PFSK-1 (cell line): ENCODE measurements around the gene CRB1.

Source experiments
- POLR2AphosphoS5 ChIP-seq: IDR thresholded peaks from 2 replicates; pipeline ENCODE4 v1.6.1; 2012; ENCODE audit warnings: low read depth, mild to moderate bottlenecking, control low read depth, low read length, moderate library complexity
- SIN3A ChIP-seq: IDR thresholded peaks from 2 replicates; pipeline ENCODE4 v1.6.1; 2012; ENCODE audit warnings: mild to moderate bottlenecking, low read length, moderate library complexity, borderline replicate concordance; ENCODE audit not compliant: insufficient read depth
- TAF1 ChIP-seq: IDR thresholded peaks from 2 replicates; pipeline ENCODE4 v1.6.1; 2012; ENCODE audit warnings: low read length, control low read depth, borderline replicate concordance; ENCODE audit not compliant: insufficient read depth

DNA sequence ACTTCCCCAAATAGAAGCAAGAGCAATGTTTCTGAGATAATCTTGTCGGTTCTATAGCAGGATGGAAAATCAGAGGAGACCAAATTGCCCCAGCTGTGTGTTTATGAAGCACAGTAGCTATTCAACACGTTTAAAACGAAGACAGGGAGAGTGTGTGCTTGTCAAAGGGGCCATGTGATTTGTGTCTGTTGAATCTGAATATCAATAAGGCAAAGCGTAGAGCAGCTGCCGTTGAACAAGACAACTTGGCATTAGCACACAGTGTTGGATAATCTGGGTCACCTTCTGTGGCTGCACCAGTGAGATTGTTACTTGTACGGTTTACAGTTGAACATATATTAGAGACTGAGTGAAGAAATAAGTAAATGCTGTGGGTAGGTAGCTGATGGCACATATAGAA is 1.0 kb downstream of the CRB1 start:
- no peak for TF ChIP-seq SIN3A
- TF ChIP-seq POLR2AphosphoS5 = no peak
- no peak for TF ChIP-seq TAF1
